A673 (cell line): ENCODE results near the gene HDAC4.

Experiments
- CTCF ChIP-seq: fragments of 300-800, 200-600 bp; sonication (generic); conservative IDR thresholded peaks from 2 replicates; pipeline ENCODE4 v1.5.1; 2017; ENCODE audit warnings: low read depth, mild to moderate bottlenecking, antibody characterized with exemption, low read length, moderate library complexity, mixed read lengths
- EZH2 ChIP-seq: fragments of 200-600 bp; sonication (generic); IDR thresholded peaks from 2 replicates; pipeline ENCODE4 v1.6.1; 2017; ENCODE audit warnings: borderline replicate concordance, low read depth, mild to moderate bottlenecking, mixed read lengths, antibody characterized with exemption, low read length; ENCODE audit not compliant: poor library complexity, severe bottlenecking

- TF ChIP-seq EZH2: no peak
- TF ChIP-seq CTCF: no peak
These were observed 385.5 kb downstream of the HDAC4 start for GRCh38 chr2:239015218-239015900.
